HCT116 (cell line): Measurements from ENCODE around the gene ATXN1. TPM values are rescaled to one million over a fixed set of nuclear protein-coding genes. Genes with fewer than 3 reads are reported as not detected.

Experiments
- ATAC-seq: fragments of 200-7000 bp; cut with Tn5 transposase; 2 replicates; pipeline ENCODE4 v1.9.1; 2020; ENCODE audit warnings: mild to moderate bottlenecking, moderate library complexity
- BruUV-seq: library from RNA; stranded (reverse); fragments of 400-500 nt; replicated peaks from 2 replicates; lab custom pipeline; 2021; lab: Mats Ljungman, UMichigan
- CTCF ChIA-PET: fragments of 300-600 bp; sonication (Branson Sonifier 250); formaldehyde crosslinking; loops from one replicate; lab custom pipeline; 2021; ENCODE audit warnings: antibody characterized with exemption; lab: Charles Lee
- POLR2A ChIA-PET: fragments of 300-600, 350-600 bp; sonication (Branson Sonifier 250); formaldehyde crosslinking; loops from one replicate; lab custom pipeline; 2021; ENCODE audit warnings: antibody characterized with exemption; lab: Charles Lee
- RAD21 ChIA-PET, 2 experiments: fragments of 300-600 bp; sonication (Branson Sonifier 250); formaldehyde crosslinking; loops; one replicate each; lab custom pipeline; 2023; ENCODE audit warnings: low total read pairs in 2 of 2; ENCODE audit not compliant: uncharacterized antibody in 2 of 2, unreplicated experiment in 2 of 2, low non-redundant PET in 1 of 2; lab: Charles Lee
- DNase-seq: peaks from one replicate; pipeline ENCODE4 v3.0.0-alpha.2; 2010; ENCODE audit warnings: low read depth, low spot score
- H2AFZ ChIP-seq: fragments of 200-600 bp; shearing (Covaris generic), sonication (generic); 2 replicates; pipeline ENCODE4 v1.6.1; 2017; ENCODE audit warnings: low read depth, mixed run types, mixed read lengths, antibody characterized with exemption, low read length; ENCODE audit not compliant: poor library complexity, severe bottlenecking
- H3K27ac ChIP-seq: 2 replicates; pipeline ENCODE4 v1.5.1; 2012; ENCODE audit warnings: low read depth, low read length
- H3K27me3 ChIP-seq: fragments of 200-600 bp; sonication (generic); 2 replicates; pipeline ENCODE4 v1.6.1; 2016; ENCODE audit warnings: mixed run types, low read length, mixed read lengths; ENCODE audit not compliant: insufficient read depth
- H3K36me3 ChIP-seq, 2 experiments: fragments of 200-500 bp in 1 of 2; fragments of 200-600 bp in 1 of 2; sonication (Bioruptor generic) in 1 of 2; sonication (generic) in 1 of 2; 2 replicates each; pipeline versions ENCODE4 v1.5.1 to v1.6.1; 2014 to 2016; ENCODE audit warnings: low read length in 2 of 2, inconsistent platforms in 1 of 2, mixed read lengths in 1 of 2, mixed run types in 1 of 2; ENCODE audit not compliant: insufficient read depth in 2 of 2, control insufficient read depth in 1 of 2
- H3K4me1 ChIP-seq, 2 experiments: fragments of 200-600 bp in 1 of 2; sonication (generic) in 1 of 2; 2 replicates each; pipeline versions ENCODE4 v1.5.1 to v1.6.1; 2012 to 2017; ENCODE audit warnings: low read length in 2 of 2, inconsistent platforms in 1 of 2, mild to moderate bottlenecking in 1 of 2, mixed read lengths in 1 of 2, mixed run types in 1 of 2, moderate library complexity in 1 of 2; ENCODE audit not compliant: insufficient read depth in 2 of 2, control insufficient read depth in 1 of 2
- H3K4me2 ChIP-seq: fragments of 200-600 bp; sonication (generic); 2 replicates; pipeline ENCODE4 v1.6.1; 2017; ENCODE audit warnings: mixed run types, low read length, mixed read lengths
- H3K4me3 ChIP-seq, 2 experiments: fragments of 200-600 bp in 1 of 2; sonication (generic) in 1 of 2; replicated peaks in 1 of 2; 2 replicates each; pipeline ENCODE4 v1.5.1; 2011 to 2016; ENCODE audit warnings: low read length in 2 of 2, control low read depth in 1 of 2, low read depth in 1 of 2, mild to moderate bottlenecking in 1 of 2, mixed read lengths in 1 of 2, mixed run types in 1 of 2
- H3K79me2 ChIP-seq: fragments of 200-600 bp; sonication (generic); 2 replicates; pipeline ENCODE4 v1.6.1; 2017; ENCODE audit warnings: mild to moderate bottlenecking, mixed run types, low read length, moderate library complexity, mixed read lengths; ENCODE audit not compliant: insufficient read depth
- H3K9ac ChIP-seq: fragments of 200-600 bp; sonication (generic); 2 replicates; pipeline ENCODE4 v1.6.1; 2016; ENCODE audit warnings: low read length, mixed read lengths
- H3K9me2 ChIP-seq: fragments of 200-600 bp; sonication (generic), shearing (Covaris generic); 2 replicates; pipeline ENCODE4 v1.6.1; 2017; ENCODE audit warnings: mixed run types, mild to moderate bottlenecking, moderate library complexity; ENCODE audit not compliant: insufficient read depth
- H3K9me3 ChIP-seq, 2 experiments: fragments of 200-500 bp in 1 of 2; fragments of 200-600 bp in 1 of 2; sonication (Bioruptor generic) in 1 of 2; sonication (generic) in 1 of 2; 2 replicates each; pipeline ENCODE4 v1.6.1; 2014 to 2017; ENCODE audit warnings: low read length in 2 of 2, mixed read lengths in 2 of 2, inconsistent platforms in 1 of 2, low read depth in 1 of 2, mild to moderate bottlenecking in 1 of 2, mixed run types in 1 of 2, moderate library complexity in 1 of 2; ENCODE audit not compliant: control insufficient read depth in 1 of 2, insufficient read depth in 1 of 2
- H4K20me1 ChIP-seq: fragments of 200-600 bp; sonication (generic), shearing (Covaris generic); 2 replicates; pipeline ENCODE4 v1.6.1; 2017; ENCODE audit warnings: mixed run types, mild to moderate bottlenecking, moderate library complexity; ENCODE audit not compliant: insufficient read depth
- CEBPB ChIP-seq: IDR thresholded peaks from 2 replicates; pipeline ENCODE4 v1.6.1; 2012; ENCODE audit warnings: low read depth
- EGR1 ChIP-seq: IDR thresholded peaks from 2 replicates; pipeline ENCODE4 v1.6.1; 2012; ENCODE audit warnings: low read depth
- ELF1 ChIP-seq: IDR thresholded peaks from 2 replicates; pipeline ENCODE4 v1.6.1; 2012; ENCODE audit warnings: low read depth, borderline replicate concordance
- FOSL1 ChIP-seq: IDR thresholded peaks from 2 replicates; pipeline ENCODE4 v1.6.1; 2012; ENCODE audit warnings: low read depth
- JUND ChIP-seq: IDR thresholded peaks from 2 replicates; pipeline ENCODE4 v1.6.1; 2012
- POLR2A ChIP-seq: IDR thresholded peaks from 2 replicates; pipeline ENCODE4 v1.7.0; 2011; ENCODE audit warnings: borderline replicate concordance; ENCODE audit not compliant: insufficient read depth, insufficient read length; ENCODE audit errors: extremely low read depth
- POLR2AphosphoS5 ChIP-seq: IDR thresholded peaks from 2 replicates; pipeline ENCODE4 v1.6.1; 2011; ENCODE audit warnings: mild to moderate bottlenecking, low read depth, low read length, moderate library complexity
- RAD21 ChIP-seq: IDR thresholded peaks from 2 replicates; pipeline ENCODE4 v1.6.1; 2012; ENCODE audit warnings: low read depth, mild to moderate bottlenecking
- SIN3A ChIP-seq: IDR thresholded peaks from 2 replicates; pipeline ENCODE4 v1.6.1; 2012; ENCODE audit warnings: low read depth
- SP1 ChIP-seq: IDR thresholded peaks from 2 replicates; pipeline ENCODE4 v1.6.1; 2012; ENCODE audit warnings: low read depth
- SRF ChIP-seq: IDR thresholded peaks from 2 replicates; pipeline ENCODE4 v1.6.1; 2012; ENCODE audit warnings: low read depth
- TCF7L2 ChIP-seq: IDR thresholded peaks from 2 replicates; pipeline ENCODE4 v1.7.0; 2011; ENCODE audit warnings: borderline replicate concordance, inconsistent platforms; ENCODE audit not compliant: insufficient read depth, insufficient read length; ENCODE audit errors: extremely low read depth
- YY1 ChIP-seq: IDR thresholded peaks from 2 replicates; pipeline ENCODE4 v1.6.1; 2011; ENCODE audit warnings: low read length, low read depth, moderate library complexity, mild to moderate bottlenecking; ENCODE audit not compliant: insufficient replicate concordance; ENCODE audit errors: extremely low read depth
- ZBTB33 ChIP-seq: IDR thresholded peaks from 2 replicates; pipeline ENCODE4 v1.6.1; 2011; ENCODE audit warnings: mild to moderate bottlenecking, low read length, moderate library complexity; ENCODE audit not compliant: insufficient replicate concordance; ENCODE audit errors: extremely low read depth
- ZFX ChIP-seq: fragments of 450-650 bp; IDR thresholded peaks from 2 replicates; pipeline ENCODE4 v1.6.1; 2017
- intact Hi-C: fragments of 100-400 bp; cut with micrococcal nuclease; formaldehyde crosslinking; loops from 2 replicates; pipeline ENCODE4 v1.10.0; 2022
- total RNA-seq: library from RNA; stranded (reverse); gene quantifications from one replicate; pipeline ENCODE4 v1.2.1, GENCODE V29; 2021; ENCODE audit not compliant: unreplicated experiment
- TF ChIP-seq, protein P1 (sequence below): IDR thresholded peaks from 2 replicates; pipeline ENCODE4 v1.6.1; 2012
- TF ChIP-seq, protein P2 (sequence below): IDR thresholded peaks from 2 replicates; pipeline ENCODE4 v1.6.1; 2012
- TF ChIP-seq, protein P3 (sequence below): IDR thresholded peaks from 2 replicates; pipeline ENCODE4 v1.6.1; 2012; ENCODE audit warnings: low read depth

Gene ATXN1
- total RNA-seq, 1 experiment from 2014 or later: 21.0 TPM

DNA sequence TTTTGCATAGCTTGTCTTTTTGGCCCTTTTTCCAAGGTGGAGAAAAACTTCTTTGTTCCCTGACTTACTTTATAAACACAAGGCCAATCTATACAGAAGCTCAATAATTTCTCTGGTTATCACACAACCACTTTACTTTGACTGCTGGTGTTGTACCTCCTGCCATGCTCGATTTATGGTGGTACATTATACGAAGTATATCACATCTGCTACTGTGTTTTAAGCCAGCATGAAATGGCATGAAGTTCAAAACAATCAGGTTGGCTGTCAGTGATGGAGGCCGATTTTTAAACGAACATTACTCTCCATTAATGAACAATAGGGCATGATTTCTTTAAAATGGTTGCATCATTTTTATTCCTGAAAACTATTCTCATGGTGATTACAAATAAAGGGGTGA, 21.0 kb upstream of the ATXN1 start:
- RAD21 ChIA-PET: no interaction called here

More for the DNA sequence above, 21.0 kb upstream of the ATXN1 start:
- H3K4me3 ChIP-seq: no peak overlapping the region
- DNase-seq (no peak), ATAC-seq (no peak)
- H3K9me2 ChIP-seq: no peaks in the 10 kb centered on the region
- TF ChIP-seq, protein P1, sequence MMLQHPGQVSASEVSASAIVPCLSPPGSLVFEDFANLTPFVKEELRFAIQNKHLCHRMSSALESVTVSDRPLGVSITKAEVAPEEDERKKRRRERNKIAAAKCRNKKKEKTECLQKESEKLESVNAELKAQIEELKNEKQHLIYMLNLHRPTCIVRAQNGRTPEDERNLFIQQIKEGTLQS: no peak
- TF ChIP-seq EGR1 (no peak), CEBPB (no peak), ELF1 (no peak), FOSL1 (no peak), RAD21 (no peak), TCF7L2 (no peak), SIN3A (no peak), SP1 (no peak), ZFX (no peak), ZBTB33 (no peak), POLR2A (no peak), POLR2AphosphoS5 (no peak), YY1 (no peak), JUND (no peak), SRF (no peak)
- TF ChIP-seq, protein P2, sequence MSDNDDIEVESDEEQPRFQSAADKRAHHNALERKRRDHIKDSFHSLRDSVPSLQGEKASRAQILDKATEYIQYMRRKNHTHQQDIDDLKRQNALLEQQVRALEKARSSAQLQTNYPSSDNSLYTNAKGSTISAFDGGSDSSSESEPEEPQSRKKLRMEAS: no peak
- TF ChIP-seq, protein P3, sequence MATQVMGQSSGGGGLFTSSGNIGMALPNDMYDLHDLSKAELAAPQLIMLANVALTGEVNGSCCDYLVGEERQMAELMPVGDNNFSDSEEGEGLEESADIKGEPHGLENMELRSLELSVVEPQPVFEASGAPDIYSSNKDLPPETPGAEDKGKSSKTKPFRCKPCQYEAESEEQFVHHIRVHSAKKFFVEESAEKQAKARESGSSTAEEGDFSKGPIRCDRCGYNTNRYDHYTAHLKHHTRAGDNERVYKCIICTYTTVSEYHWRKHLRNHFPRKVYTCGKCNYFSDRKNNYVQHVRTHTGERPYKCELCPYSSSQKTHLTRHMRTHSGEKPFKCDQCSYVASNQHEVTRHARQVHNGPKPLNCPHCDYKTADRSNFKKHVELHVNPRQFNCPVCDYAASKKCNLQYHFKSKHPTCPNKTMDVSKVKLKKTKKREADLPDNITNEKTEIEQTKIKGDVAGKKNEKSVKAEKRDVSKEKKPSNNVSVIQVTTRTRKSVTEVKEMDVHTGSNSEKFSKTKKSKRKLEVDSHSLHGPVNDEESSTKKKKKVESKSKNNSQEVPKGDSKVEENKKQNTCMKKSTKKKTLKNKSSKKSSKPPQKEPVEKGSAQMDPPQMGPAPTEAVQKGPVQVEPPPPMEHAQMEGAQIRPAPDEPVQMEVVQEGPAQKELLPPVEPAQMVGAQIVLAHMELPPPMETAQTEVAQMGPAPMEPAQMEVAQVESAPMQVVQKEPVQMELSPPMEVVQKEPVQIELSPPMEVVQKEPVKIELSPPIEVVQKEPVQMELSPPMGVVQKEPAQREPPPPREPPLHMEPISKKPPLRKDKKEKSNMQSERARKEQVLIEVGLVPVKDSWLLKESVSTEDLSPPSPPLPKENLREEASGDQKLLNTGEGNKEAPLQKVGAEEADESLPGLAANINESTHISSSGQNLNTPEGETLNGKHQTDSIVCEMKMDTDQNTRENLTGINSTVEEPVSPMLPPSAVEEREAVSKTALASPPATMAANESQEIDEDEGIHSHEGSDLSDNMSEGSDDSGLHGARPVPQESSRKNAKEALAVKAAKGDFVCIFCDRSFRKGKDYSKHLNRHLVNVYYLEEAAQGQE: no peak
- no peaks in the 10 kb centered on the region for H3K36me3 ChIP-seq
- H3K79me2 ChIP-seq: no peaks in the 10 kb centered on the region
- POLR2A ChIA-PET: interaction anchor here (1.4 kb wide), 1 partner anchor 11 kb away, joined by 3 read pairs; no protein-coding TSS in a partner anchor
- H3K27ac ChIP-seq: no peak overlapping the region
- no peaks in the 10 kb centered on the region for H3K9me3 ChIP-seq
- intact Hi-C loops: no loop called here
- CTCF ChIA-PET: interaction anchor here (1.8 kb wide), 1 partner anchor 11 kb away, joined by 8 read pairs; no protein-coding TSS in a partner anchor
- H3K9ac ChIP-seq: no peak overlapping the region
- peaks cover 2 to 14% of the 10 kb centered on the region in 2 experiments; a peak in 3 of 4 replicates for H3K4me1 ChIP-seq
- no peaks in the 10 kb centered on the region for H4K20me1 ChIP-seq
- H3K4me2 ChIP-seq: no peak overlapping the region
- no TSS peak for BruUV-seq
- no peak overlapping the region for H2AFZ ChIP-seq
- H3K27me3 ChIP-seq: no peaks in the 10 kb centered on the region
